ENCODE data around the gene TOMM6. TPM values are rescaled to one million over a fixed set of nuclear protein-coding genes. Genes with fewer than 3 reads are reported as not detected.

TOMM6 gene
- polyA plus RNA-seq, 1 of the 3 experiments (the other 2 are of a cell fraction): 493 TPM

- TF ChIP-seq GATA2 (CRISPR knock-in tag; IDR thresholded peaks at IDR 0.05) (no peak), JUND (IDR thresholded peaks at IDR 0.05) (no peak), EZH2phosphoT487 (IDR thresholded peaks at IDR 0.05; ENCODE audit: borderline replicate concordance, low read depth) (no peak), FOXM1 (IDR thresholded peaks at IDR 0.05; ENCODE audit: low read depth) (no peak), RCOR1 (IDR thresholded peaks at IDR 0.05; ENCODE audit: low read length) (no peak), SMC3 (IDR thresholded peaks at IDR 0.05; ENCODE audit: low read depth, low read length) (no peak), CHD2 (IDR thresholded peaks at IDR 0.05; ENCODE audit: low read length, partially characterized antibody) (no peak), GABPA (IDR thresholded peaks at IDR 0.05; ENCODE audit: low read depth) (no peak), FOSL2 (IDR thresholded peaks at IDR 0.05; ENCODE audit: borderline replicate concordance, low read depth) (no peak)
- Histone ChIP-seq H3F3A (replicated peaks; ENCODE audit: insufficient read depth) (no peaks in the 10 kb centered on the region), H2AFZ (ENCODE audit: low read depth) (no peak overlapping the region), H3K9ac (no peak overlapping the region), H3K9me3 (no peaks in the 10 kb centered on the region), H3K9me2 (no peaks in the 10 kb centered on the region), H4K20me1 (ENCODE audit: insufficient read depth) (no peaks in the 10 kb centered on the region), H3K4me1 (ENCODE audit: control insufficient read depth in 1 of 2, insufficient read depth in 2 of 2, low read depth in 1 of 2, low read length in 1 of 2) (peaks cover 5 to 9% of the 10 kb centered on the region in 2 experiments; a peak in 2 of 4 replicates), H3K79me2 (ENCODE audit: insufficient read depth) (peaks cover 13% of the 10 kb centered on the region), H3K4me3 (ENCODE audit: low read depth in 2 of 2, low read length in 1 of 2) (no peak overlapping the region), H3K4me2 (no peak overlapping the region), H3K36me3 (replicated peaks in 1 of 2; ENCODE audit: control insufficient read depth in 1 of 2, insufficient read depth in 2 of 2, low read length in 1 of 2) (peaks cover 18 to 42% of the 10 kb centered on the region in 2 experiments), H3K27me3 (ENCODE audit: insufficient read depth) (no peaks in the 10 kb centered on the region), H3K27ac (ENCODE audit: low read depth in 2 of 2, low read length in 1 of 2) (no peak overlapping the region)
- DNase-seq: no peak
- CTCF ChIA-PET: interaction anchor here (0.8 to 2.9 kb wide), 6 partner anchors 11 to 407 kb away, joined by 3 to 28 read pairs (median 7); partner anchors contain the start of gene TOMM6
- POLR2A ChIA-PET: no interaction called here
- WGBS (ENCODE audit: low lambda C conversion rate): 100% methylated on average over 1 of the region's 3 CpGs
Observed at GRCh38 chr6:41774841-41775240, 12.7 kb upstream of the TOMM6 start.

DNA sequence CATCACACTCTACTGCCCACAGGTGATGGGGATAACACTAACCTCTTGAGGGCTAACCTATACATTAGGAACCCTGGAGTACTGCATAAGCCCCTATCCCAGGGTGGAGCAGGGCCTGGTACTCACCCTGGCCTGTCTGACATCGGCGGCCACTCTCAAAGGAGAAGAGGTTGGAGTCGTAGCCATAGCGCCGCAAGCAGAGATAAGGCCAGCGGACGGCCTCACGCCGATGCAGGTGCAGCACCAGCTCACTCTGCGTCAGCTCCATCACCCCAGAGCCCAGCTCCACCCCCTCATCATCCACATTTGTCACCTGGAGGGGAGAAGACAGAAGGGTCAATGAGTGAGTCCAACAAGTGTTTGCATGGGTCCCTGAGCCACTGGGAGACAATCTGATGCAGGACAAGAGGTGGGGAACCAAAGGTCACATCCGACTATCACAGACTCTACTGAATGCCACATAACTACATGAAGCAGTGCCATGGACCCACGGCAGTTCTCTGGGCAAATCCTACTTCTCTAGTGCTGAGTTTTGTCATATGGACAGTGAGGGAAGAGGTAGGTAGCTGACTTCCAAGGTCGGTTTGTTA lies 12.1 kb upstream of the TOMM6 start:
- WGBS (ENCODE audit: low lambda C conversion rate): 92% methylated on average over 13 of the region's 13 CpGs
- no peak overlapping the region for H3K4me3 ChIP-seq (ENCODE audit: low read depth in 2 of 2, low read length in 1 of 2)
- no peak overlapping the region for H3K27ac ChIP-seq (ENCODE audit: low read depth in 2 of 2, low read length in 1 of 2)
- DNase-seq: no peak
- ChIA-PET POLR2A (no interaction called here), CTCF (interaction anchor here (0.5 to 2.9 kb wide), 12 partner anchors 11 to 407 kb away, joined by 3 to 28 read pairs (median 4); partner anchors contain the start of genes TFEB and TOMM6)
- no peak overlapping the region for H2AFZ ChIP-seq (ENCODE audit: low read depth)
- no peaks in the 10 kb centered on the region for H3K27me3 ChIP-seq (ENCODE audit: insufficient read depth)
- H3K9me2 ChIP-seq: no peaks in the 10 kb centered on the region
- no peak overlapping the region for H3K4me2 ChIP-seq
- no peak overlapping the region for H3K9ac ChIP-seq
- H4K20me1 ChIP-seq (ENCODE audit: insufficient read depth): no peaks in the 10 kb centered on the region
- H3K79me2 ChIP-seq (ENCODE audit: insufficient read depth): peaks cover 13% of the 10 kb centered on the region
- H3K36me3 ChIP-seq (replicated peaks in 1 of 2; ENCODE audit: control insufficient read depth in 1 of 2, insufficient read depth in 2 of 2, low read length in 1 of 2): peaks cover 18 to 40% of the 10 kb centered on the region in 2 experiments
- H3K4me1 ChIP-seq (ENCODE audit: control insufficient read depth in 1 of 2, insufficient read depth in 2 of 2, low read depth in 1 of 2, low read length in 1 of 2): peaks cover 5 to 9% of the 10 kb centered on the region in 2 experiments; a peak in 2 of 4 replicates
- no peaks in the 10 kb centered on the region for H3K9me3 ChIP-seq
- H3F3A ChIP-seq (replicated peaks; ENCODE audit: insufficient read depth): no peaks in the 10 kb centered on the region
- no peak for TF ChIP-seq GATA2 (CRISPR knock-in tag; IDR thresholded peaks at IDR 0.05)
- no peak for TF ChIP-seq MXI1 (IDR thresholded peaks at IDR 0.05; ENCODE audit: low read depth, low read length)
- TF ChIP-seq, protein P1, sequence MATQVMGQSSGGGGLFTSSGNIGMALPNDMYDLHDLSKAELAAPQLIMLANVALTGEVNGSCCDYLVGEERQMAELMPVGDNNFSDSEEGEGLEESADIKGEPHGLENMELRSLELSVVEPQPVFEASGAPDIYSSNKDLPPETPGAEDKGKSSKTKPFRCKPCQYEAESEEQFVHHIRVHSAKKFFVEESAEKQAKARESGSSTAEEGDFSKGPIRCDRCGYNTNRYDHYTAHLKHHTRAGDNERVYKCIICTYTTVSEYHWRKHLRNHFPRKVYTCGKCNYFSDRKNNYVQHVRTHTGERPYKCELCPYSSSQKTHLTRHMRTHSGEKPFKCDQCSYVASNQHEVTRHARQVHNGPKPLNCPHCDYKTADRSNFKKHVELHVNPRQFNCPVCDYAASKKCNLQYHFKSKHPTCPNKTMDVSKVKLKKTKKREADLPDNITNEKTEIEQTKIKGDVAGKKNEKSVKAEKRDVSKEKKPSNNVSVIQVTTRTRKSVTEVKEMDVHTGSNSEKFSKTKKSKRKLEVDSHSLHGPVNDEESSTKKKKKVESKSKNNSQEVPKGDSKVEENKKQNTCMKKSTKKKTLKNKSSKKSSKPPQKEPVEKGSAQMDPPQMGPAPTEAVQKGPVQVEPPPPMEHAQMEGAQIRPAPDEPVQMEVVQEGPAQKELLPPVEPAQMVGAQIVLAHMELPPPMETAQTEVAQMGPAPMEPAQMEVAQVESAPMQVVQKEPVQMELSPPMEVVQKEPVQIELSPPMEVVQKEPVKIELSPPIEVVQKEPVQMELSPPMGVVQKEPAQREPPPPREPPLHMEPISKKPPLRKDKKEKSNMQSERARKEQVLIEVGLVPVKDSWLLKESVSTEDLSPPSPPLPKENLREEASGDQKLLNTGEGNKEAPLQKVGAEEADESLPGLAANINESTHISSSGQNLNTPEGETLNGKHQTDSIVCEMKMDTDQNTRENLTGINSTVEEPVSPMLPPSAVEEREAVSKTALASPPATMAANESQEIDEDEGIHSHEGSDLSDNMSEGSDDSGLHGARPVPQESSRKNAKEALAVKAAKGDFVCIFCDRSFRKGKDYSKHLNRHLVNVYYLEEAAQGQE (IDR thresholded peaks at IDR 0.05; ENCODE audit: low read depth, low read length): no peak
- no peak for TF ChIP-seq YY1 (IDR thresholded peaks at IDR 0.05; ENCODE audit: low read depth)
- TF ChIP-seq, protein P2, sequence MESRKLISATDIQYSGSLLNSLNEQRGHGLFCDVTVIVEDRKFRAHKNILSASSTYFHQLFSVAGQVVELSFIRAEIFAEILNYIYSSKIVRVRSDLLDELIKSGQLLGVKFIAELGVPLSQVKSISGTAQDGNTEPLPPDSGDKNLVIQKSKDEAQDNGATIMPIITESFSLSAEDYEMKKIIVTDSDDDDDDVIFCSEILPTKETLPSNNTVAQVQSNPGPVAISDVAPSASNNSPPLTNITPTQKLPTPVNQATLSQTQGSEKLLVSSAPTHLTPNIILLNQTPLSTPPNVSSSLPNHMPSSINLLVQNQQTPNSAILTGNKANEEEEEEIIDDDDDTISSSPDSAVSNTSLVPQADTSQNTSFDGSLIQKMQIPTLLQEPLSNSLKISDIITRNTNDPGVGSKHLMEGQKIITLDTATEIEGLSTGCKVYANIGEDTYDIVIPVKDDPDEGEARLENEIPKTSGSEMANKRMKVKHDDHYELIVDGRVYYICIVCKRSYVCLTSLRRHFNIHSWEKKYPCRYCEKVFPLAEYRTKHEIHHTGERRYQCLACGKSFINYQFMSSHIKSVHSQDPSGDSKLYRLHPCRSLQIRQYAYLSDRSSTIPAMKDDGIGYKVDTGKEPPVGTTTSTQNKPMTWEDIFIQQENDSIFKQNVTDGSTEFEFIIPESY (IDR thresholded peaks at IDR 0.05; ENCODE audit: borderline replicate concordance, low read depth): no peak
- TF ChIP-seq RAD21 (IDR thresholded peaks at IDR 0.05; ENCODE audit: low read length): no peak
- TF ChIP-seq TAF1 (IDR thresholded peaks at IDR 0.05; ENCODE audit: borderline replicate concordance, low read depth, low read length): no peak
- no peak for TF ChIP-seq RCOR1 (IDR thresholded peaks at IDR 0.05; ENCODE audit: low read length)
- TF ChIP-seq RXRA (IDR thresholded peaks at IDR 0.05; ENCODE audit: borderline replicate concordance, low read depth): no peak
- no peak for TF ChIP-seq NRF1 (IDR thresholded peaks at IDR 0.05; ENCODE audit: low read depth, low read length)
- TF ChIP-seq TCF12 (IDR thresholded peaks at IDR 0.05): no peak
- TF ChIP-seq PBX3 (IDR thresholded peaks at IDR 0.05): no peak
- no peak for TF ChIP-seq FOXM1 (IDR thresholded peaks at IDR 0.05; ENCODE audit: low read depth)
- no peak for TF ChIP-seq NFIC (IDR thresholded peaks at IDR 0.05; ENCODE audit: borderline replicate concordance)

All from SK-N-SH (cell line).